Fibroblast of lung (primary cell): ENCODE measurements around the gene ZFR.

ENCODE experiments used
- EZH2 ChIP-seq: IDR thresholded peaks from 2 replicates; pipeline ENCODE4 v1.5.1; 2012; ENCODE audit warnings: low read length, control low read depth, mild to moderate bottlenecking; ENCODE audit errors: missing control alignments
- TF ChIP-seq, protein P1 (sequence below), 2 donors: IDR thresholded peaks in 1 of 2; conservative IDR thresholded peaks in 1 of 2; 1 replicate in 1 of 2; 2 replicates in 1 of 2; pipeline ENCODE4 v1.5.1; 2011 to 2012; ENCODE audit warnings: low read length in 2 of 2, control low read depth in 1 of 2, inconsistent platforms in 1 of 2, low read depth in 1 of 2, mild to moderate bottlenecking in 1 of 2

DNA sequence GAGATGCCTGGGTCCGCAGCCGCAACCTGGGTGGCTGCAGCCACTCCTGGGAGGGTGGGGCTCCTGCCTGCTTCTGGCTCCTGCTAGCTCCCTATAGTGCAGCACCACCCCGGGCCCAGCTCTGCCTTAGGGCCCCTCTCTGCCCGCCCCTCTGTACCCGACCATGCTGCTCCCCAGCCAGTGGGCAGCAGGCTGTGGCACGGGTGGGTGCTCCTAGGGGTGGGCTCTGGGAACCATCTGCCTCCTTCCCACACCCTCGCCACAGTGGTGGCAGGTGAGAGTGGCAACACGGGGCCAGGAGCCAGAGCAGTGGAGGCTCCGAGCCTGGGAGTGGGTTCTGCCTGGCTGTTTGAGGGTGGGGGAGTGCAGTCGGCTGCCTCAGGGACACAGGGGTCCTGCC is 124.0 kb downstream of the ZFR start:
- TF ChIP-seq, protein P1, sequence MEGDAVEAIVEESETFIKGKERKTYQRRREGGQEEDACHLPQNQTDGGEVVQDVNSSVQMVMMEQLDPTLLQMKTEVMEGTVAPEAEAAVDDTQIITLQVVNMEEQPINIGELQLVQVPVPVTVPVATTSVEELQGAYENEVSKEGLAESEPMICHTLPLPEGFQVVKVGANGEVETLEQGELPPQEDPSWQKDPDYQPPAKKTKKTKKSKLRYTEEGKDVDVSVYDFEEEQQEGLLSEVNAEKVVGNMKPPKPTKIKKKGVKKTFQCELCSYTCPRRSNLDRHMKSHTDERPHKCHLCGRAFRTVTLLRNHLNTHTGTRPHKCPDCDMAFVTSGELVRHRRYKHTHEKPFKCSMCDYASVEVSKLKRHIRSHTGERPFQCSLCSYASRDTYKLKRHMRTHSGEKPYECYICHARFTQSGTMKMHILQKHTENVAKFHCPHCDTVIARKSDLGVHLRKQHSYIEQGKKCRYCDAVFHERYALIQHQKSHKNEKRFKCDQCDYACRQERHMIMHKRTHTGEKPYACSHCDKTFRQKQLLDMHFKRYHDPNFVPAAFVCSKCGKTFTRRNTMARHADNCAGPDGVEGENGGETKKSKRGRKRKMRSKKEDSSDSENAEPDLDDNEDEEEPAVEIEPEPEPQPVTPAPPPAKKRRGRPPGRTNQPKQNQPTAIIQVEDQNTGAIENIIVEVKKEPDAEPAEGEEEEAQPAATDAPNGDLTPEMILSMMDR (conservative IDR thresholded peaks at IDR 0.05 in 1 of 2, IDR thresholded peaks at IDR 0.05 in 1 of 2; ENCODE audit: low read depth in 1 of 2, low read length in 2 of 2), result no peak
- TF ChIP-seq EZH2, result no peak
